SK-N-SH treated with all-trans-retinoic acid at 6 μM for 48 hours (cell line): Measurements from ENCODE around the gene HIVEP3.

Experiments
- BACH2 ChIP-seq: fragments of 250-450 bp; sonication (Bioruptor Pico); IDR thresholded peaks from 2 replicates; pipeline ENCODE4 v1.9.0; 2021; ENCODE audit warnings: mild to moderate bottlenecking, borderline replicate concordance
- CSDC2 ChIP-seq: fragments of 250-450 bp; sonication (Bioruptor Pico); IDR thresholded peaks from 2 replicates; pipeline ENCODE4 v1.5.0; 2020; ENCODE audit warnings: mild to moderate bottlenecking, moderate library complexity
- OSR1 ChIP-seq: fragments of 250-450 bp; sonication (Bioruptor Pico); IDR thresholded peaks from 2 replicates; pipeline ENCODE4 v1.8.0; 2022; ENCODE audit warnings: moderate library complexity, mild to moderate bottlenecking, inconsistent platforms
- PPARA ChIP-seq: fragments of 250-450 bp; sonication (Bioruptor Pico); IDR thresholded peaks from 2 replicates; pipeline ENCODE4 v1.5.0; 2020; ENCODE audit warnings: mild to moderate bottlenecking, borderline replicate concordance
- RARB ChIP-seq: fragments of 250-450 bp; sonication (Bioruptor Pico); IDR thresholded peaks from 2 replicates; pipeline ENCODE4 v1.8.0; 2021; ENCODE audit warnings: mild to moderate bottlenecking, moderate library complexity
- TOX ChIP-seq: fragments of 250-450 bp; sonication (Bioruptor Pico); IDR thresholded peaks from 2 replicates; pipeline ENCODE4 v1.8.0; 2021; ENCODE audit warnings: mild to moderate bottlenecking, moderate library complexity, borderline replicate concordance
- ZFP30 ChIP-seq: fragments of 450-650 bp; formaldehyde crosslinking; IDR thresholded peaks from 2 replicates; pipeline ENCODE4 v1.5.0; 2022; ENCODE audit warnings: mild to moderate bottlenecking, moderate library complexity
- TF ChIP-seq, protein P1 (sequence below): fragments of 250-450 bp; sonication (Bioruptor Pico); IDR thresholded peaks from 2 replicates; pipeline ENCODE4 v1.5.1; 2020; ENCODE audit warnings: low read depth, mild to moderate bottlenecking, moderate library complexity
- TF ChIP-seq, protein P2 (sequence below): fragments of 250-450 bp; sonication (Bioruptor Pico); IDR thresholded peaks from 2 replicates; pipeline ENCODE4 v1.8.0; 2021; ENCODE audit warnings: low read depth, mild to moderate bottlenecking, moderate library complexity, borderline replicate concordance
- TF ChIP-seq, protein P3 (sequence below): fragments of 250-450 bp; sonication (Bioruptor Pico); IDR thresholded peaks from 2 replicates; pipeline ENCODE4 v1.8.0; 2020; ENCODE audit warnings: mild to moderate bottlenecking, moderate library complexity, borderline replicate concordance

DNA sequence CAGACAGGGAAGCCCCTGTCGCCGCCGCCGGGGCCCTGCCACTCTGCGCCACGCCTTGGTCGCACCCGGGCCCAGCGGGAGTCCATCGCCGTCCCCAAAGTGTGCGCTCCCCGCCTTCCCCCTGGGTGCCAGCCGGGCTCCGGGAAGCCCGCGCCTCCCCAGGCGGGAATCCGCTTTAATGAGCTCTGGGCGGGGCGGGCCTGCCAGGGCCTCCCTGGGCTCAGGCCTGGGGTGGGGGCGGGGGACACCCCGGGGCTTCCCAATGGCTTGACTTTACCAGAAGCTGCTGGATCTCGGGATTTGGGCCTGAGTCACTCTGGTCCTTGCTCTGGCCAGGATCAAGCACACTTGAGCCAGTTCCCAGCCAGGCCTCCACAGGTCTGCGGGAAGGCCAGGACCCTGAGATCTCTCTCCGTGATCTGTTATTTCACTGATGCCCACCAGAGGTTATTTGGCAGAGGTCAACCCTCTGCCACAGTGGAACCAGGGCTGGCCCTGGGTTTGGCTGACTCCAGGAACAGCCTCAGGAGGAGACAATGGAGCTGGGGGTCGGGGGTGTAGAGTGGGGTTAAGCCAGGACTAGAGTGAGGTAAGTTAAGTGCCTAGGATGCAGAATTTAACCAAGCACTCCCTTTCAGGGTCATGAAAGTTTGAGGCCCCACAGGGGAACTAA, 255.8 kb downstream of the HIVEP3 start:
- TF ChIP-seq PPARA (CRISPR knock-in tag) = no peak
- TF ChIP-seq, protein P1, sequence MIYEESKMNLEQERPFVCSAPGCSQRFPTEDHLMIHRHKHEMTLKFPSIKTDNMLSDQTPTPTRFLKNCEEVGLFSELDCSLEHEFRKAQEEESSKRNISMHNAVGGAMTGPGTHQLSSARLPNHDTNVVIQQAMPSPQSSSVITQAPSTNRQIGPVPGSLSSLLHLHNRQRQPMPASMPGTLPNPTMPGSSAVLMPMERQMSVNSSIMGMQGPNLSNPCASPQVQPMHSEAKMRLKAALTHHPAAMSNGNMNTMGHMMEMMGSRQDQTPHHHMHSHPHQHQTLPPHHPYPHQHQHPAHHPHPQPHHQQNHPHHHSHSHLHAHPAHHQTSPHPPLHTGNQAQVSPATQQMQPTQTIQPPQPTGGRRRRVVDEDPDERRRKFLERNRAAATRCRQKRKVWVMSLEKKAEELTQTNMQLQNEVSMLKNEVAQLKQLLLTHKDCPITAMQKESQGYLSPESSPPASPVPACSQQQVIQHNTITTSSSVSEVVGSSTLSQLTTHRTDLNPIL = no peak
- no peak for TF ChIP-seq TOX (CRISPR knock-in tag)
- no peak for TF ChIP-seq RARB
- TF ChIP-seq, protein P2, sequence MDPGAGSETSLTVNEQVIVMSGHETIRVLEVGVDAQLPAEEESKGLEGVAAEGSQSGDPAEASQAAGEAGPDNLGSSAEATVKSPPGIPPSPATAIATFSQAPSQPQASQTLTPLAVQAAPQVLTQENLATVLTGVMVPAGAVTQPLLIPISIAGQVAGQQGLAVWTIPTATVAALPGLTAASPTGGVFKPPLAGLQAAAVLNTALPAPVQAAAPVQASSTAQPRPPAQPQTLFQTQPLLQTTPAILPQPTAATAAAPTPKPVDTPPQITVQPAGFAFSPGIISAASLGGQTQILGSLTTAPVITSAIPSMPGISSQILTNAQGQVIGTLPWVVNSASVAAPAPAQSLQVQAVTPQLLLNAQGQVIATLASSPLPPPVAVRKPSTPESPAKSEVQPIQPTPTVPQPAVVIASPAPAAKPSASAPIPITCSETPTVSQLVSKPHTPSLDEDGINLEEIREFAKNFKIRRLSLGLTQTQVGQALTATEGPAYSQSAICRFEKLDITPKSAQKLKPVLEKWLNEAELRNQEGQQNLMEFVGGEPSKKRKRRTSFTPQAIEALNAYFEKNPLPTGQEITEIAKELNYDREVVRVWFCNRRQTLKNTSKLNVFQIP (CRISPR knock-in tag) = no peak
- TF ChIP-seq, protein P3, sequence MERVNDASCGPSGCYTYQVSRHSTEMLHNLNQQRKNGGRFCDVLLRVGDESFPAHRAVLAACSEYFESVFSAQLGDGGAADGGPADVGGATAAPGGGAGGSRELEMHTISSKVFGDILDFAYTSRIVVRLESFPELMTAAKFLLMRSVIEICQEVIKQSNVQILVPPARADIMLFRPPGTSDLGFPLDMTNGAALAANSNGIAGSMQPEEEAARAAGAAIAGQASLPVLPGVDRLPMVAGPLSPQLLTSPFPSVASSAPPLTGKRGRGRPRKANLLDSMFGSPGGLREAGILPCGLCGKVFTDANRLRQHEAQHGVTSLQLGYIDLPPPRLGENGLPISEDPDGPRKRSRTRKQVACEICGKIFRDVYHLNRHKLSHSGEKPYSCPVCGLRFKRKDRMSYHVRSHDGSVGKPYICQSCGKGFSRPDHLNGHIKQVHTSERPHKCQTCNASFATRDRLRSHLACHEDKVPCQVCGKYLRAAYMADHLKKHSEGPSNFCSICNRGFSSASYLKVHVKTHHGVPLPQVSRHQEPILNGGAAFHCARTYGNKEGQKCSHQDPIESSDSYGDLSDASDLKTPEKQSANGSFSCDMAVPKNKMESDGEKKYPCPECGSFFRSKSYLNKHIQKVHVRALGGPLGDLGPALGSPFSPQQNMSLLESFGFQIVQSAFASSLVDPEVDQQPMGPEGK (CRISPR knock-in tag) = no peak
- TF ChIP-seq OSR1 (CRISPR knock-in tag) = no peak
- no peak for TF ChIP-seq ZFP30 (CRISPR knock-in tag)
- TF ChIP-seq CSDC2 (CRISPR knock-in tag) = no peak
- TF ChIP-seq BACH2 (CRISPR knock-in tag) = no peak
